CD14-positive monocyte (primary cell): ENCODE measurements around the gene NCKAP1. TPM values are rescaled to one million over a fixed set of nuclear protein-coding genes. Genes with fewer than 3 reads are reported as not detected.

Experiments used
- DNase-seq, 3 donors: peaks; one replicate each; pipeline ENCODE4 v3.0.0-alpha.2; 2011 to 2022
- H2AFZ ChIP-seq: 2 replicates; pipeline ENCODE4 v1.6.0; 2012; ENCODE audit warnings: mild to moderate bottlenecking, low read depth, low read length, inconsistent platforms; ENCODE audit not compliant: insufficient read depth, poor library complexity, severe bottlenecking
- H3K27ac ChIP-seq, 2 donors: 1 replicate in 1 of 2; 2 replicates in 1 of 2; pipeline ENCODE4 v1.5.1; 2012 to 2013; ENCODE audit warnings: low read length in 2 of 2, control low read depth in 1 of 2, inconsistent platforms in 1 of 2, low read depth in 1 of 2, mild to moderate bottlenecking in 1 of 2
- H3K27me3 ChIP-seq, 2 donors: one replicate each; pipeline versions ENCODE4 v1.6.0 to v1.6.1; 2011 to 2013; ENCODE audit warnings: low read length in 2 of 2; ENCODE audit not compliant: control insufficient read depth in 2 of 2, insufficient read depth in 2 of 2
- H3K36me3 ChIP-seq, 2 donors: replicated peaks in 1 of 2; 1 replicate in 1 of 2; 2 replicates in 1 of 2; pipeline versions ENCODE4 v1.5.1 to v1.6.1; 2012 to 2013; ENCODE audit warnings: low read length in 2 of 2, control low read depth in 1 of 2, inconsistent platforms in 1 of 2, mild to moderate bottlenecking in 1 of 2; ENCODE audit not compliant: insufficient read depth in 2 of 2, control insufficient read depth in 1 of 2
- H3K4me1 ChIP-seq, 2 donors: 1 replicate in 1 of 2; 2 replicates in 1 of 2; pipeline versions ENCODE4 v1.5.1 to v1.6.1; 2012 to 2013; ENCODE audit warnings: low read length in 2 of 2, control low read depth in 1 of 2, inconsistent platforms in 1 of 2, mild to moderate bottlenecking in 1 of 2, moderate library complexity in 1 of 2; ENCODE audit not compliant: insufficient read depth in 2 of 2, control insufficient read depth in 1 of 2
- H3K4me2 ChIP-seq: replicated peaks from 2 replicates; pipeline ENCODE3; 2012; ENCODE audit warnings: low read length, moderate library complexity, mild to moderate bottlenecking; ENCODE audit not compliant: poor library complexity, severe bottlenecking; ENCODE audit errors: extremely low read depth
- H3K4me3 ChIP-seq, 3 experiments: fragments of 200-600 bp in 1 of 3; sonication (generic) in 1 of 3; replicated peaks in 1 of 3; 1 replicate in 2 of 3; 2 replicates in 1 of 3; pipeline ENCODE4 v1.5.1; 2011 to 2013; ENCODE audit warnings: low read length in 3 of 3, mild to moderate bottlenecking in 3 of 3, control low read depth in 2 of 3, low read depth in 2 of 3, inconsistent platforms in 1 of 3, moderate library complexity in 1 of 3
- H3K79me2 ChIP-seq: 2 replicates; pipeline ENCODE4 v1.6.0; 2012; ENCODE audit warnings: mild to moderate bottlenecking, control low read depth, inconsistent platforms, low read length, moderate library complexity; ENCODE audit not compliant: insufficient read depth
- H3K9ac ChIP-seq: 2 replicates; pipeline ENCODE4 v1.6.0; 2017; ENCODE audit warnings: low read length, mild to moderate bottlenecking; ENCODE audit not compliant: insufficient read depth, poor library complexity, severe bottlenecking
- H3K9me3 ChIP-seq, 2 donors: replicated peaks in 1 of 2; 1 replicate in 1 of 2; 2 replicates in 1 of 2; pipeline versions ENCODE4 v1.5.1 to v1.6.1; 2012 to 2013; ENCODE audit warnings: low read length in 2 of 2, control low read depth in 1 of 2; ENCODE audit not compliant: control insufficient read depth in 1 of 2, insufficient read depth in 1 of 2
- H4K20me1 ChIP-seq: 2 replicates; pipeline ENCODE4 v1.6.0; 2012; ENCODE audit warnings: mild to moderate bottlenecking, low read length, control low read depth, moderate library complexity; ENCODE audit not compliant: insufficient read depth
- H3K27ac Mint-ChIP-seq, 7 donors: one replicate each; pipeline ENCODE4 v1.8.0; 2020; ENCODE audit warnings: mild to moderate bottlenecking in 7 of 7, mixed read lengths in 7 of 7, moderate library complexity in 6 of 7, inconsistent platforms in 2 of 7
- H3K27me3 Mint-ChIP-seq, 3 donors: one replicate each; pipeline ENCODE4 v1.8.0; 2021 to 2022; ENCODE audit warnings: low read depth in 3 of 3, mild to moderate bottlenecking in 3 of 3, mixed read lengths in 3 of 3, moderate library complexity in 3 of 3, inconsistent platforms in 1 of 3
- H3K36me3 Mint-ChIP-seq, 2 donors: one replicate each; pipeline ENCODE4 v1.8.0; 2020; ENCODE audit warnings: mixed read lengths in 2 of 2, inconsistent platforms in 1 of 2, mild to moderate bottlenecking in 1 of 2
- H3K4me1 Mint-ChIP-seq: one replicate; pipeline ENCODE4 v1.8.0; 2020; ENCODE audit warnings: mild to moderate bottlenecking, mixed read lengths
- H3K4me3 Mint-ChIP-seq, 2 donors: one replicate each; pipeline ENCODE4 v1.8.0; 2020; ENCODE audit warnings: mild to moderate bottlenecking in 2 of 2, mixed read lengths in 2 of 2, moderate library complexity in 1 of 2
- H3K9me3 Mint-ChIP-seq, 7 donors: one replicate each; pipeline ENCODE4 v1.8.0; 2020 to 2022; ENCODE audit warnings: mixed read lengths in 7 of 7, mild to moderate bottlenecking in 6 of 7, moderate library complexity in 6 of 7, inconsistent platforms in 2 of 7
- WGBS: methylation state at CpG from one replicate; pipeline ENCODE4 v1.1.5; 2013; ENCODE audit warnings: missing lambda C conversion rate; ENCODE audit not compliant: insufficient coverage; 5-methylcytosine and 5-hydroxymethylcytosine counted together
- intact Hi-C, 2 donors: fragments of 100-400 bp; cut with micrococcal nuclease; formaldehyde crosslinking; loops; one replicate each; pipeline versions ENCODE4 v1.15.0 to v1.15.1; 2023
- polyA plus RNA-seq, 3 donors: library from polyadenylated mRNA; depleted of rRNA in 1 of 3; unstranded in 2 of 3; stranded (reverse) in 1 of 3; fragments of 300-500 nt in 2 of 3; fragments of >200 nt in 1 of 3; fragmentation: Illumina TruSeq in 2 of 3; gene quantifications; 1 replicate in 2 of 3; 2 replicates in 1 of 3; pipeline ENCODE4 v1.2.3, GENCODE V29; 2012 to 2021
- TF ChIP-seq, protein P1 (sequence below): fragments of 200-600 bp; IDR thresholded peaks from one replicate; pipeline ENCODE4 v1.8.0; 2022; ENCODE audit warnings: antibody characterized with exemption, mild to moderate bottlenecking

NCKAP1 gene
- polyA plus RNA-seq, 3 donors: 0.01 TPM; not detected in 2

DNA sequence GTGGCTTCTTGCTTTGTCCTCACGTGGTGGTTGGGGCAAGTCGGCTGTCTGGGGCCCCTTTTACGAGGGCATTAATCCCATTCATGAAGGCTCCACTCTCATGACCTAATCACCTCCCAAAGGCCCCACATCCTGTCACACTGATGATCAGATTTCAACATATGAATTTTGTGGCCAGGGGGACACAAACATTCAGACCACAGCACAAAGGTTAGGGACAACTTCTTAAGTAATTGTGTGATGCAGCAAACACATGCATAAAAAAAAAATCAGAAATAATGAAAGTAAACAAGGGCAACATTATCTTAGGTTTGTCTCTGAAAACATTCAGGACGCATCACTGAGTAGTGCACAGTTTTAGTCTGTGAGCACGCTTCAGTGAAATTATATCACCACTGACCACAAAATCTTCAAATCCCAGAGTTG lies 117.6 kb downstream of the NCKAP1 start:
- intact Hi-C loops: no loop called here
- Mint-ChIP-seq H3K36me3 (no peaks in the 10 kb centered on the region), H3K9me3 (peaks cover 0 to 6% (median 0%) of the 10 kb centered on the region in 7 donors), H3K27me3 (peaks cover 0 to 2% (median 0%) of the 10 kb centered on the region in 3 donors), H3K4me1 (no peaks in the 10 kb centered on the region), H3K4me3 (no peak overlapping the region), H3K27ac (no peak overlapping the region)
- TF ChIP-seq, protein P1, sequence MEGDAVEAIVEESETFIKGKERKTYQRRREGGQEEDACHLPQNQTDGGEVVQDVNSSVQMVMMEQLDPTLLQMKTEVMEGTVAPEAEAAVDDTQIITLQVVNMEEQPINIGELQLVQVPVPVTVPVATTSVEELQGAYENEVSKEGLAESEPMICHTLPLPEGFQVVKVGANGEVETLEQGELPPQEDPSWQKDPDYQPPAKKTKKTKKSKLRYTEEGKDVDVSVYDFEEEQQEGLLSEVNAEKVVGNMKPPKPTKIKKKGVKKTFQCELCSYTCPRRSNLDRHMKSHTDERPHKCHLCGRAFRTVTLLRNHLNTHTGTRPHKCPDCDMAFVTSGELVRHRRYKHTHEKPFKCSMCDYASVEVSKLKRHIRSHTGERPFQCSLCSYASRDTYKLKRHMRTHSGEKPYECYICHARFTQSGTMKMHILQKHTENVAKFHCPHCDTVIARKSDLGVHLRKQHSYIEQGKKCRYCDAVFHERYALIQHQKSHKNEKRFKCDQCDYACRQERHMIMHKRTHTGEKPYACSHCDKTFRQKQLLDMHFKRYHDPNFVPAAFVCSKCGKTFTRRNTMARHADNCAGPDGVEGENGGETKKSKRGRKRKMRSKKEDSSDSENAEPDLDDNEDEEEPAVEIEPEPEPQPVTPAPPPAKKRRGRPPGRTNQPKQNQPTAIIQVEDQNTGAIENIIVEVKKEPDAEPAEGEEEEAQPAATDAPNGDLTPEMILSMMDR: no peak
- no peak overlapping the region for H3K27ac ChIP-seq
- no peaks in the 10 kb centered on the region for H3K36me3 ChIP-seq
- H3K4me2 ChIP-seq: no peak overlapping the region
- H3K4me3 ChIP-seq: no peak overlapping the region
- H4K20me1 ChIP-seq: no peaks in the 10 kb centered on the region
- no peaks in the 10 kb centered on the region for H3K4me1 ChIP-seq
- no peaks in the 10 kb centered on the region for H3K9me3 ChIP-seq
- H3K9ac ChIP-seq: no peak overlapping the region
- WGBS: no CpG with 5 or more reads among the region's 5 CpGs
- no peak overlapping the region for H2AFZ ChIP-seq
- no peak for DNase-seq
- no peaks in the 10 kb centered on the region for H3K27me3 ChIP-seq
- H3K79me2 ChIP-seq: no peaks in the 10 kb centered on the region

GRCh38 chr2:182920089-182920488 lies 118.2 kb downstream of the NCKAP1 start:
- no peak overlapping the region for H3K9ac ChIP-seq
- no peak overlapping the region for H3K27ac Mint-ChIP-seq
- 87% methylated on average over 4 of the region's 7 CpGs for WGBS

More at GRCh38 chr2:182920089-182920488, 118.2 kb downstream of the NCKAP1 start:
- H3K27me3 Mint-ChIP-seq: peaks cover 0 to 2% (median 0%) of the 10 kb centered on the region in 3 donors
- H3K36me3 Mint-ChIP-seq: no peaks in the 10 kb centered on the region
- Histone ChIP-seq H3K4me1 (no peaks in the 10 kb centered on the region), H3K9me3 (no peaks in the 10 kb centered on the region), H3K27ac (no peak overlapping the region), H2AFZ (no peak overlapping the region), H3K27me3 (no peaks in the 10 kb centered on the region), H4K20me1 (no peaks in the 10 kb centered on the region), H3K4me2 (no peak overlapping the region), H3K36me3 (no peaks in the 10 kb centered on the region), H3K79me2 (no peaks in the 10 kb centered on the region), H3K4me3 (no peak overlapping the region)
- H3K9me3 Mint-ChIP-seq: peaks cover 0 to 6% (median 0%) of the 10 kb centered on the region in 7 donors
- no peak overlapping the region for H3K4me3 Mint-ChIP-seq
- DNase-seq: no peak
- intact Hi-C loops: no loop called here
- TF ChIP-seq, protein P1: no peak
- no peaks in the 10 kb centered on the region for H3K4me1 Mint-ChIP-seq
